Endothelial cell of umbilical vein (primary cell): ENCODE data around the gene PRKD1. TPM values are rescaled to one million over a fixed set of nuclear protein-coding genes. Genes with fewer than 3 reads are reported as not detected.

ENCODE experiments used
- BruUV-seq: library from RNA; stranded (reverse); fragments of 400-500 nt; replicated peaks from 2 replicates; lab custom pipeline; 2021; lab: Mats Ljungman, UMichigan
- CTCF ChIA-PET: fragments of 300-600, 350-600 bp; sonication (Branson Sonifier 250); formaldehyde crosslinking; loops from one replicate; lab custom pipeline; 2021; ENCODE audit warnings: antibody characterized with exemption, inconsistent platforms; lab: Charles Lee
- POLR2A ChIA-PET: fragments of 300-600, 350-600 bp; sonication (Branson Sonifier 250); formaldehyde crosslinking; loops from one replicate; lab custom pipeline; 2021; ENCODE audit warnings: antibody characterized with exemption, inconsistent platforms; lab: Charles Lee
- DNase-seq: peaks from one replicate; pipeline ENCODE4 v3.0.0-alpha.2; 2011; ENCODE audit warnings: low read depth, low spot score
- FAIRE-seq: peaks from 2 replicates; lab custom pipeline; 2011; peaks lifted over from hg19 to GRCh38; lab: Jason Lieb, UNC
- H2AFZ ChIP-seq: 2 replicates; pipeline ENCODE4 v1.6.0; 2012; ENCODE audit warnings: low read depth, low read length, control low read depth, inconsistent platforms
- H3K27ac ChIP-seq: 2 replicates; pipeline ENCODE4 v1.5.1; 2011; ENCODE audit warnings: low read depth, mild to moderate bottlenecking, control low read depth, low read length, moderate library complexity; ENCODE audit not compliant: insufficient read depth
- H3K27me3 ChIP-seq, 2 experiments: 2 replicates each; pipeline versions ENCODE4 v1.6.0 to v1.6.1; 2011; ENCODE audit warnings: low read length in 2 of 2, mixed read lengths in 1 of 2; ENCODE audit not compliant: control insufficient read depth in 2 of 2, insufficient read depth in 2 of 2
- H3K36me3 ChIP-seq, 2 experiments: 2 replicates in 1 of 2; 3 replicates in 1 of 2; pipeline ENCODE4 v1.5.1; 2011; ENCODE audit warnings: low read length in 2 of 2, mild to moderate bottlenecking in 1 of 2, moderate library complexity in 1 of 2; ENCODE audit not compliant: control insufficient read depth in 2 of 2, insufficient read depth in 2 of 2; ENCODE audit errors: extremely low read depth in 1 of 2
- H3K4me1 ChIP-seq: 3 replicates; pipeline ENCODE4 v1.5.1; 2011; ENCODE audit warnings: mild to moderate bottlenecking, low read length; ENCODE audit not compliant: control insufficient read depth, insufficient read depth; ENCODE audit errors: extremely low read depth
- H3K4me2 ChIP-seq: 2 replicates; pipeline ENCODE4 v1.6.1; 2011; ENCODE audit warnings: low read length, control low read depth, mixed read lengths; ENCODE audit not compliant: insufficient read depth
- H3K4me3 ChIP-seq, 3 experiments: fragments of 200-600 bp in 1 of 3; sonication (generic), shearing (Covaris generic) in 1 of 3; replicated peaks in 1 of 3; 2 replicates each; pipeline ENCODE4 v1.5.1; 2011 to 2016; ENCODE audit warnings: control low read depth in 3 of 3, low read length in 3 of 3, mild to moderate bottlenecking in 2 of 3, inconsistent platforms in 1 of 3, low read depth in 1 of 3, moderate library complexity in 1 of 3; ENCODE audit not compliant: insufficient read depth in 1 of 3
- H3K79me2 ChIP-seq: 2 replicates; pipeline ENCODE4 v1.6.0; 2012; ENCODE audit warnings: low read length, inconsistent platforms; ENCODE audit not compliant: control insufficient read depth, insufficient read depth
- H3K9ac ChIP-seq: replicated peaks from 2 replicates; pipeline ENCODE3; 2011; ENCODE audit warnings: low read length, control low read depth; ENCODE audit not compliant: insufficient read depth; ENCODE audit errors: extremely low read depth
- H3K9me1 ChIP-seq: replicated peaks from 3 replicates; pipeline ENCODE4 v1.6.0; 2011; ENCODE audit warnings: mild to moderate bottlenecking, low read length; ENCODE audit not compliant: control insufficient read depth, insufficient read depth; ENCODE audit errors: extremely low read depth
- H3K9me3 ChIP-seq: replicated peaks from 2 replicates; pipeline ENCODE4 v1.5.1; 2012; ENCODE audit warnings: low read length, inconsistent platforms; ENCODE audit not compliant: control insufficient read depth, insufficient read depth
- H4K20me1 ChIP-seq: replicated peaks from 2 replicates; pipeline ENCODE3; 2011; ENCODE audit warnings: mild to moderate bottlenecking, low read length; ENCODE audit not compliant: control insufficient read depth, insufficient read depth; ENCODE audit errors: extremely low read depth
- CTCF ChIP-seq, 2 donors: IDR thresholded peaks; 1 replicate in 1 of 2; 2 replicates in 1 of 2; pipeline ENCODE4 v1.5.1; 2011; ENCODE audit warnings: low read length in 2 of 2, mild to moderate bottlenecking in 2 of 2, moderate library complexity in 2 of 2, control low read depth in 1 of 2, inconsistent platforms in 1 of 2, low read depth in 1 of 2; ENCODE audit not compliant: insufficient read depth in 1 of 2; ENCODE audit errors: extremely low read depth in 1 of 2
- EZH2 ChIP-seq: IDR thresholded peaks from 2 replicates; pipeline ENCODE4 v1.6.1; 2012; ENCODE audit warnings: borderline replicate concordance, low read depth, mild to moderate bottlenecking, moderate library complexity, low read length, inconsistent platforms; ENCODE audit not compliant: severe bottlenecking
- FOS ChIP-seq: IDR thresholded peaks from 2 replicates; pipeline ENCODE4 v1.6.1; 2011; ENCODE audit warnings: mild to moderate bottlenecking, low read length, moderate library complexity, borderline replicate concordance; ENCODE audit not compliant: insufficient read depth
- GATA2 ChIP-seq: IDR thresholded peaks from 2 replicates; pipeline ENCODE4 v1.7.0; 2011; ENCODE audit warnings: low read depth, mild to moderate bottlenecking, moderate library complexity, mixed read lengths, low read length; ENCODE audit not compliant: insufficient read length, insufficient read depth
- JUN ChIP-seq: IDR thresholded peaks from 2 replicates; pipeline ENCODE4 v1.6.1; 2011; ENCODE audit warnings: borderline replicate concordance, low read depth; ENCODE audit not compliant: insufficient read length, insufficient read depth
- MAX ChIP-seq: IDR thresholded peaks from 2 replicates; pipeline ENCODE4 v1.6.1; 2011; ENCODE audit not compliant: insufficient read depth, insufficient read length
- MYC ChIP-seq: IDR thresholded peaks from one replicate; pipeline ENCODE4 v1.6.1; 2011; ENCODE audit warnings: mild to moderate bottlenecking, low read depth, low read length
- POLR2A ChIP-seq: IDR thresholded peaks from 2 replicates; pipeline ENCODE4 v1.6.1; 2012; ENCODE audit warnings: low read depth, mild to moderate bottlenecking, control low read depth, low read length
- POLR2AphosphoS5 ChIP-seq: IDR thresholded peaks from 2 replicates; pipeline ENCODE4 v1.6.1; 2012; ENCODE audit warnings: low read depth, mild to moderate bottlenecking, control low read depth, low read length, moderate library complexity; ENCODE audit not compliant: insufficient read depth
- dilution Hi-C: fragments of 300-500 bp; cut with MboI; formaldehyde crosslinking; loops from one replicate; pipeline ENCODE4 v1.15.0; 2019; ENCODE audit warnings: low sequenced_read_pairs; ENCODE audit not compliant: extremely low pct_ligation_motif_present
- intact Hi-C: fragments of 100-400 bp; cut with micrococcal nuclease; formaldehyde crosslinking; loops from one replicate; pipeline ENCODE4 v1.10.0; 2022
- polyA plus RNA-seq, 4 experiments: library from polyadenylated mRNA; depleted of rRNA in 3 of 4; stranded (reverse) in 3 of 4; unstranded in 1 of 4; fragments of >200 nt; gene quantifications; 2 replicates each; pipeline versions ENCODE4 v1.2.1 to v1.2.3, GENCODE V29; 2011 to 2012; ENCODE audit warnings: missing spikeins in 1 of 4
- total RNA-seq: library from RNA; stranded (reverse); gene quantifications from 2 replicates; pipeline ENCODE4 v1.2.3, GENCODE V29; 2021

PRKD1 gene
- total and polyA plus RNA-seq, 2 donors (not counting 3 experiments of a cell fraction or from before 2014, with no cell fraction given): 3.9 to 10.9 TPM

GRCh38 chr14:29710015-29710414 lies 217.6 kb downstream of the PRKD1 start:
- ChIA-PET CTCF (interaction anchor here (0.9 to 2.1 kb wide), 3 partner anchors 10 to 505 kb away, joined by 3 to 6 read pairs (median 5); no protein-coding TSS in a partner anchor), POLR2A (no interaction called here)
- TF ChIP-seq FOS: no peak
- TF ChIP-seq JUN: no peak
- no peak for TF ChIP-seq POLR2AphosphoS5
- no peak for TF ChIP-seq GATA2
- no peak for TF ChIP-seq CTCF (IDR thresholded peaks at IDR 0.05; ENCODE audit: extremely low read depth in 1 of 2, insufficient read depth in 1 of 2, low read depth in 1 of 2, low read length in 2 of 2)
- TF ChIP-seq MAX: no peak
- TF ChIP-seq EZH2: no peak
- no peak for TF ChIP-seq MYC
- no peak for TF ChIP-seq POLR2A
- no peaks in the 10 kb centered on the region for H3K36me3 ChIP-seq
- H3K4me3 ChIP-seq: no peak overlapping the region
- FAIRE-seq: peak; percentile 24
- H3K4me1 ChIP-seq: no peaks in the 10 kb centered on the region
- no peak overlapping the region for H3K27ac ChIP-seq
- no peaks in the 10 kb centered on the region for H3K9me1 ChIP-seq
- H3K9me3 ChIP-seq: no peaks in the 10 kb centered on the region
- dilution Hi-C loops (no loop called here), intact Hi-C loops (loop anchor here (1.0 kb wide), 1 partner anchor 295 kb away; no protein-coding TSS in a partner anchor)
- no peak overlapping the region for H2AFZ ChIP-seq
- no peaks in the 10 kb centered on the region for H3K79me2 ChIP-seq
- H3K4me2 ChIP-seq: no peak overlapping the region
- no peaks in the 10 kb centered on the region for H3K27me3 ChIP-seq
- H3K9ac ChIP-seq: no peak overlapping the region
- peak; percentile 6 for DNase-seq
- H4K20me1 ChIP-seq: no peaks in the 10 kb centered on the region
- no TSS peak for BruUV-seq
